GM12892 (cell line): ENCODE data around the gene PLCH1.

Experiments
- DNase-seq: peaks from one replicate; pipeline ENCODE4 v3.0.0; 2011; ENCODE audit not compliant: insufficient read length
- FAIRE-seq: peaks from 2 replicates; lab custom pipeline; 2011; peaks lifted over from hg19 to GRCh38; lab: Jason Lieb, UNC
- POLR2A ChIP-seq: IDR thresholded peaks from 2 replicates; pipeline ENCODE4 v1.6.1; 2011; ENCODE audit warnings: low read depth, low read length, control low read depth
- POLR2AphosphoS5 ChIP-seq: IDR thresholded peaks from 2 replicates; pipeline ENCODE4 v1.6.1; 2011; ENCODE audit warnings: low read depth, low read length, control low read depth
- TAF1 ChIP-seq: IDR thresholded peaks from 2 replicates; pipeline ENCODE4 v1.6.1; 2011; ENCODE audit warnings: low read depth, mild to moderate bottlenecking, control low read depth, low read length, borderline replicate concordance

Gene PLCH1

DNA sequence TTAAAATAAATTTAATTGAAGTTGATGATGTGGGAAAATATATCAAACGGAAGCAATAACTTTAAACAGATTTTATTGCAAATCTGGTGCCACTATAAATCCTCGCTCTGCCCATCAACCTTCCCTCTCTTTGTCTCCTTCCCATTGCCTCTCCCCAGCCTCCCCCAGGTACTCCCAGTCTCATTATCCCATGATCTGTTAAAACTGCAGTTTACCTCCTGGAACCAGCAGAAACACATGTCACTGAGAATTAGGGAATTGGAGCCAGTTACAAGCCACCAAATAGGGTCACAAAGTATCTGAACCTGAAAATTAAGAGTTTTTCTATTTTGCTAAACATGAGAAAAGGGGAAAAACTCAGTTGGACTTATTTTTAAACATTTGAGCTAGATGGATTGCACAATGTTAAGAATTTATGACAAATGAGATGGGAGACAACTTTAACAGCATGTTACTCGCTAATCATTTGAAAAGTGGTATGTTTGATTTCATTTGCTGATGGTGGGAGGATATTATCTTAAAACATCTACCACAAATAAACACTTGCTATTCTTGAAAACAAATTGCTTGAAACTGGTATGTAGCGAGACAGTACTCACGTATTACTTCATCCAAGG is 2.4 kb downstream of the PLCH1 start:
- FAIRE-seq (no peak), DNase-seq (no peak)
- TF ChIP-seq POLR2A = no peak

DNA sequence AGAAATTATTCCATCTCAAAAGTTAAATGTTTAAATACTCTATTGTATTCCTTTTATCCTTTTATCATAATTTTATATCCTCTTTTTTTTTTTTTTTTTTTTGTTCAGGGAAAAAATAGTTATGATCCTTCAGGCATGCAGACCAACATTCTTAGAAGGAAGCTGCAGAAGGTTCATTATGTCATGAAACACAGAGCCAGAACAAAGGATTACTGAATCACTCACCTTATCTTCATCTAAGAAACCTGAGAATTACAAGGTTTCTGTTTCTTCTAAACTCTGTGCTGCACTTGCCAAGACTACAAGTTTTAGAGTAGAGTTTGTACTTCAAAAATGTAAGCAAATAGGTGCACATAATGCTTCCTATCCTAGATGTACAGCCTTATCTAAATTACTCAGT is 3.3 kb downstream of the PLCH1 start:
- DNase-seq (no peak), FAIRE-seq (no peak)
- TF ChIP-seq TAF1 (no peak), POLR2A (no peak), POLR2AphosphoS5 (no peak)

DNA sequence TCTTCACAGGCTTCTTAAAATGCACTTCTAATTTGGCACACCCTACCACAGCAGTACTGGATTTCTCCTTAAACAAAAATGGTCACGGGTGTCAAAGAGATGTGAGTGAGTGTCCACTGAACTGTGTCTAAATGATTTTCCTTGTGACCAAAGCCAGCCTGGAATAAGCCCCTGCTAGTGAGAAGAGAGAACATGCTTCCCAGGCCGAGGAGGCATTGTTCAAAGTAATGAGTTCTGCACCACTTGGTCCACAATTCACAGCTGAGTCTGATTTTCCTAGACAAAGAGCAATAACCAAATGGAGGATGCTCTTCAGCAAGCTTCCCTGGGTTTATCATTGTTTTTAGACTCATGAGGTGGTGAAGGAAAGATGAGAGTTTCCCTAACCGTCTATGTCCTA is 3.8 kb downstream of the PLCH1 start:
- TF ChIP-seq TAF1 (no peak), POLR2AphosphoS5 (no peak), POLR2A (no peak)
- no peak for FAIRE-seq
- no peak for DNase-seq

DNA sequence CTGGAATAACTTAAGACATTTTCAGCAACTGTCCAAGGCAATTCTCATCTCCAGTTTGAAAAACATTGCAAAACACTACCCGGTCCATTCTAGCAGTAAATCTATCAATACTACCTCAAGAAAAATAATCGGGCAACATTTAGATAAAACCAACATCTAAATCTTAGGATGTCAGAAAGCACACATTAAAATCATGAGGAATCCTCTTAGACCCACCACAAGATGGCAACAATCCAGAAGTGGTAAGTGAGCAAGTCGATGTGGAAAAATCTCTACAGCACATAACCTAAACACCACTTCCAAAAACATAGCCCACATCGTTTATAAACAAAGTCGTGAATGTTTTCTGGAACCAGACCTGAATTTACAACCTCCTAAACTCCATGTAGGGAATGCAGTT is 5.7 kb downstream of the PLCH1 start:
- no peak for FAIRE-seq
- TF ChIP-seq POLR2A (no peak), POLR2AphosphoS5 (no peak), TAF1 (no peak)
- no peak for DNase-seq

DNA sequence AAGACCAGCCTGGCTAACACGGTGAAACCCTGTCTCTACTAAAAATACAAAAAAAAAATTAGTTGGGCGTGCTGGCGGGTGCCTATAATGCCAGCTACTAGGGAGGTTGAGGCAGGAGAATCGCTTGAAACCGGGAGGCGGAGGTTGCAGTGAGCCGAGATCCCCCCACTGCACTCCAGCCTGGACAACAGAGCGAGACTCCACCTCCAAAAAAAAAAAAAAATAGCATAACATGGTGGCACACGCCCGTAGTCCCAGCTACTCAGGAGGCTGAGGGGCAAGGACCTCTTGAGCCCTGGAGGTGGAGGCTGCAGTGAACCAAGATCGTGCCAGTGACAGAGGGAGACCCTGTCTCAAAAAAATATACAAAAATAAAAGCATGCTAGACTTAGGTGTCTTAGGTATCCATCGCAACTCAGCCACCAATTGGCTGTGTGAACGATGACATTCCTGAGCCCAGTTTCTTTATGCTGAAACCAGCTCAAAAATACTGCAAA is 6.2 kb downstream of the PLCH1 start:
- no peak for FAIRE-seq
- TF ChIP-seq POLR2AphosphoS5 (no peak), TAF1 (no peak), POLR2A (no peak)
- no peak for DNase-seq

DNA sequence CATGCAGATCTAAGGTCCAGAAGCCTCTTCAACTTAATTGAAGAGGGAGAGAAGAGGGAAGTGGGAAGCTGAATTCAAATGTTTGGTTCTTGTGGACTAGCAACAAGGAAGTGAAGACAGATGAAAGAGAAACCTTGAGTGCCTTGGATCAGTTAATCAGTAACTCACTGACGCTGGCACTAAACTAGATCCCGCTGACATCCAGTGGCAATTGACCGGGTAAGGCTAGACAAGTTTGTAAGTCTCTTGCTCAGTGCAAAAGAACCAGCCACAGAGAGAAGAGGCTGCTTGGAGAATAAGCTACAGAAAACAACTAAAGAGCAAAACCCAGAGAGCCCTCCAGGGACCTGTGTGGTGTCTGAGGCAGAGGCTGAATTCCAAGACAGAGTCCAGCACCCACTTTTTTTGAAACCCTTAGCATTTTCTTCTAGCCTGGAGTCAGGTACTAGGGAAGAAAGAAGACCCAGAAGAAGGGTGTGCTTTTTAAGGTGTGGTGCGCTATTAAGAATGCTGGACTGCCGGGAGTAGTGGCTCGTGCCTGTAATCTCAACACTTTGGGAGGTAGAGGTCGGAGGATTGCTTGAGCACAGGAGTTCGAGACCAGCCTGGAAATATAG is 6.9 kb downstream of the PLCH1 start:
- no peak for FAIRE-seq
- TF ChIP-seq POLR2A (no peak), TAF1 (no peak)
- no peak for DNase-seq

DNA sequence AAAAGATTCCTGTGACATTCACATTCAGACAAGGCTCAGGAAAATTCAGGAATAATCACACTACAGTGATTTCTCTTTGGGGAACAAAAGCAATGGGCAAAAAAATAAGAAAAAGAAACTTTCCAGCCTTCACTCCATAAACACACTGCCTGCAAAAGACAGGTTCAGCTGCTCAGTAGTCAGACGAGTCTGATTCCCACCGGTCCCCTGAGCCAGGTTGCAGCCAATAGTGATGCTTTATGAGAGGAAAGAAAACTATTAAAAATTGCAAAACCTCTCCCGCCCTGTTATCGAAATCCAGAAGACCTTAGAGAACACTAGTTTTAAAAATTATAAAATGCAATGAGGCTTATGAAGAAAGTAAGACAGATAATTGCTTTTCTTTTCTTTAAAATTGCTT is 8.5 kb downstream of the PLCH1 start:
- FAIRE-seq (no peak), DNase-seq (no peak)
- TF ChIP-seq POLR2AphosphoS5 = no peak
- no peak for TF ChIP-seq TAF1
- TF ChIP-seq POLR2A = no peak

DNA sequence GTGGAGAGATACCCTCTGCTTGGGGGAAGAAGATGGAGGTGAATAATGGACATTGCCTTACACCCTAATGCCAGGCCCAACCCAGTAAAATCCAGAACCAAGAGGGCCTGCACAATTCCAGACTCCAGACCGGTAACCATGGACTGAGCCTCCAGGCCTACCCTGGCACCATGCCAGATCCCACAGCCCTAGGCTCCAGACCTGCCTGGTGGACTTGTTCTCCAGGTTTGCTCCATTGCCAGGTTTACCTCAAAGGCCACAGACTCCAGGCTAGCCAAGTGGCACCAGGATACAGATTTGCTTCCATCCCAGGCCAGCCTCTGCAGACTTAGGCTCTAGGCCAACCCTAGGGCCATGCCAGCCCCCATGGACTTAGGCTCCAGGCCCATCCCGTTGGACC is 14.0 kb downstream of the PLCH1 start:
- TF ChIP-seq TAF1 = no peak
- TF ChIP-seq POLR2A = no peak
- no peak for TF ChIP-seq POLR2AphosphoS5
- DNase-seq = no peak
- no peak for FAIRE-seq

DNA sequence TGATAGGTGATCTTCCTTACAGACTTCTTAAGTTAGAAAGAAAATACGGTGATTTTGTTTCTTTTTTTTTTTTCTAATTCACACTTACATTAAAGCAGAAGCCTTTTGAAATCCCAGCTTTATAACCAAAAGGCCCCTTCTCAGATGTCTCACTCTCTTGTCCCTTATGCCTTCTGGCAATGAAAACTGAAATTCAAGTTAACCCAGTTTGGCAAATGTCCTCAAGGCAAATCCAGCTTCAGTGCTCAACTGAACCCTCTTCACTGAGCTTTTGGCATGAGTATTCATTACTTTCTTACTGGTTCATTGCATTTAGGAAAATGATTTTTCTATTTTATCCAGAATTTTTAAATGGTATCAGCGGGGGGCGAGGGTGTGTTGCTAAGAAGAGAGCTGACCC is 17.0 kb downstream of the PLCH1 start:
- DNase-seq (no peak), FAIRE-seq (no peak)
- TF ChIP-seq TAF1 (no peak), POLR2AphosphoS5 (no peak), POLR2A (no peak)

DNA sequence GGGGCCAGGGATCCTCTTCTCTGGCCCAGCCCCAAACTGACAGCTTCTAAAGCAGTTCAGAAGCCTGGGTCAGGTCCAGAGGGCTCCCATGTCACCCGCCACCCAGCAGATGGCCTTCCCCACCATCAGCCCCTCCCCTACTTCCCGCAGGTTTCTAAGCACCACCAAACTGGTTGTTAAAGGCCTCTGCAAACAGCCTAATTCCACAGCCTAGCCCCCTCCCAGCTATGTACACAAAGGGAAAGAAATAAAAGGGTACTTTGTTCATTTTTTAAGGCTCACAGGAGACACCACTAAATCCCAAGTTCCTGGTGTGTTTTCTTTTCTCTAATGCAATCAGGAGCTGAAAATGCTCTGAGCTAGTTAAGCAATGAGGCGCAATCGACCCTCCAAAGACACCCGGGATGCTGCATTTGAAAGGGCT is 30.6 kb downstream of the PLCH1 start:
- DNase-seq (no peak), FAIRE-seq (no peak)
- TF ChIP-seq TAF1 (no peak), POLR2AphosphoS5 (no peak), POLR2A (no peak)

DNA sequence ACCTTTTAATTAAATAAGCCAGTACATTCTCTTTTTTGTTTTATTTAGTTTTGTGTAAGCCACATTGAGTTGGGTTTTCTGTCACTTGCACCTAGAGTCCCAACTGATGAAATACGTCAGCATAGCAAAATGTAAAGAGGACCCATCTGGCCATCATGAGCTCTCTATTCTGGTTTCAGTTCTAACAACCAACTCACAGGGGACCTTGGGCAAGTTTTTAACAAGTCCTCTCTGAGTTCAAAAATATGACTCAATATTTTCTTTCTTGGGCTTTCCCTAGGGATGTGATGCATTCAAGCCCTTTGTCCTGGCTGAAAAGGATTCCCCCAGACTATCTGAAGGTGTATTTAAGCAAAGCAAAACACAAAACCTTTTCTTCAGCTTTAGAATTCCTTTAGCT is 32.9 kb downstream of the PLCH1 start:
- TF ChIP-seq TAF1 = no peak
- TF ChIP-seq POLR2A = no peak
- no peak for TF ChIP-seq POLR2AphosphoS5
- FAIRE-seq = peak; percentile 14
- no peak for DNase-seq

DNA sequence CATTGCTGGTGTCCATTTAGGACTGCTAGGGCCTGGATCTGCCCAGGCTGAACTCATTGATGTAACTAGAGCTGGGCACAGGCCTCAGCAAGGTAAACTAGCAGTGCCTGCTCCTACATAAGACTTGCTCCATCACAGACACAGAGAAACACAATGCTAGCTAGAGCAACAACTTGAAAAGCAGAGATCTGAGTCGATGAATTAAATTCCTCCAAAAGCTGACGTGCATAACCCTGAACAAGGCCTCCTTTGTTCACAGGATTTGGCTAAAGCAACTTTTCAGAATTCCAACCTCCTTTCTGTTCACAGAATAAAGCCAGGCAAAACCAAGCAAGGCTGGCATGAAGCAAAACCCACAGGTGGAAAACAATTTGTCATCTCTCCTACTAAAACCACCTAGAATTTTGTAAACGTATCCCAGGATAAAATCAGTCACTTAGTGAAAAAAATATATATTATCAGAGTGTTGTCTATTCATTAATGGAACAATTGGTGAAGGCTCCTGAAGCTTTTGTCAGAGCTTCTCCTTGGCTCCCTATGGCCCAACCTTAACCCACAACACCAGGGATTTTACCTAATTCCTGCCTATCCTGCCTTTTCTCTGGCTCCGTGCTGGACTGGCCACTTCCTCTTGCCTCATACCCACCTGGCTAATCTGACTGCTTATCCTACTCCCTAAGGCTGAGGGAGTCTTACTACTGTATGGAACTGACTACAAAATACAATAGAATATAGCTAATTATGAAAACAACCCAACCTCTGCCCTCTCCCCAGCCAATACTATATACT is 39.9 kb downstream of the PLCH1 start:
- no peak for FAIRE-seq
- TF ChIP-seq POLR2AphosphoS5 (no peak), TAF1 (no peak), POLR2A (no peak)
- no peak for DNase-seq
